Globus pallidus (tissue), 1 donor: Measurements from ENCODE around the gene ACTL8.

Experiments
- DNase-seq: peaks from one replicate; pipeline ENCODE4 v3.0.0-alpha.2; 2015; ENCODE audit warnings: low spot score

Gene ACTL8

GRCh38 chr1:17805869-17806684 lies 50.9 kb downstream of the ACTL8 start:
- no peak for DNase-seq

- DNase-seq: no peak
Measured at GRCh38 chr1:17808816-17809215, 53.7 kb downstream of the ACTL8 start.

- DNase-seq: no peak
Measured at GRCh38 chr1:17810668-17811067, 55.5 kb downstream of the ACTL8 start.

- DNase-seq: no peak
Measured at GRCh38 chr1:17816511-17816910, 61.4 kb downstream of the ACTL8 start.

- no peak for DNase-seq
Measured at GRCh38 chr1:17819129-17819802, 64.1 kb downstream of the ACTL8 start.

DNA sequence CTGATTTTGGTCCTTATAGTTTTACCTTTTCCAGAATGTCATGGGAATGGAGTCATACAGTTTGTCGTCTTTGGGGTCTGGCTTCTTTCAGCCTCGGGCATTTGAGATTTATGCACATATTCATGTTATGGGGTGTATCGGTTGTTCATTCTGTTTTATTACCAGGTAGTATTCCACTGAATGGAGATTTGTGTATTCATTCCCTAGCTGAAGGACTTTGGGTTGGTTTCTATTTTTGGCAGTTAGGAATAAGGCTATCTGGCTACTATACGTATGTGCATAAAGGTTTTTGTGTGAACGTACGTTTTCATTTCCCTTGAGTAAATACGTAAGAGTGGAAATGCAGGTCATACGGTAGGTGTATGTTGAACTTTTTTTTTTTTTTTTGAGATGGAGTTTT lies 65.1 kb downstream of the ACTL8 start:
- no peak for DNase-seq

GRCh38 chr1:17822741-17823426 lies 67.8 kb downstream of the ACTL8 start:
- DNase-seq: no peak

GRCh38 chr1:17825273-17826164 lies 70.4 kb downstream of the ACTL8 start:
- DNase-seq: no peak

- DNase-seq: no peak
Measured at GRCh38 chr1:17826165-17826488, 71.0 kb downstream of the ACTL8 start.

GRCh38 chr1:17828991-17829390 lies 73.9 kb downstream of the ACTL8 start:
- DNase-seq: no peak

DNA sequence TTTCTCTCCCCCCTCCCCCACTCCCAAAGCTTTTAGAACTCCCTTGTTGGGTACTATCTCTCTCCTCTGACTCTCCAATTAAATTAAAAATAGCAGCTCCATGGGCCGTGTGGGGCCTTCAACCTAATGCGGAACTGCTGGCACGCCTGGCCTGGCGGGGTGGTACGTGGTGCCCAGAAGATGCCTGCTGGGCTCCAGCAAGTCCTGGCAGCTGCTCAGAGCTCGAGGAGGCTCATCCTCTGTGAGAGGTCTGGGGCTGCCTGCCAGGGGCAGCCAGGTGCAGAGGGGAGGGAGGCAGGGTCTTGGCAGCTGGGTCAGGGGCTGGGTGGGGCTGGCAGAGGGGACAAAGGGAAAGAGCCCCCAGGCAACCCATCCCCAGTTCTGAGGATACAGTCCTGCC lies 74.4 kb downstream of the ACTL8 start:
- no peak for DNase-seq

- no peak for DNase-seq
Measured at GRCh38 chr1:17831597-17831996, 76.5 kb downstream of the ACTL8 start.

- DNase-seq: no peak
Measured at GRCh38 chr1:17833661-17834501, 78.7 kb downstream of the ACTL8 start.

GRCh38 chr1:17834561-17835100 lies 79.5 kb downstream of the ACTL8 start:
- DNase-seq: no peak

DNA sequence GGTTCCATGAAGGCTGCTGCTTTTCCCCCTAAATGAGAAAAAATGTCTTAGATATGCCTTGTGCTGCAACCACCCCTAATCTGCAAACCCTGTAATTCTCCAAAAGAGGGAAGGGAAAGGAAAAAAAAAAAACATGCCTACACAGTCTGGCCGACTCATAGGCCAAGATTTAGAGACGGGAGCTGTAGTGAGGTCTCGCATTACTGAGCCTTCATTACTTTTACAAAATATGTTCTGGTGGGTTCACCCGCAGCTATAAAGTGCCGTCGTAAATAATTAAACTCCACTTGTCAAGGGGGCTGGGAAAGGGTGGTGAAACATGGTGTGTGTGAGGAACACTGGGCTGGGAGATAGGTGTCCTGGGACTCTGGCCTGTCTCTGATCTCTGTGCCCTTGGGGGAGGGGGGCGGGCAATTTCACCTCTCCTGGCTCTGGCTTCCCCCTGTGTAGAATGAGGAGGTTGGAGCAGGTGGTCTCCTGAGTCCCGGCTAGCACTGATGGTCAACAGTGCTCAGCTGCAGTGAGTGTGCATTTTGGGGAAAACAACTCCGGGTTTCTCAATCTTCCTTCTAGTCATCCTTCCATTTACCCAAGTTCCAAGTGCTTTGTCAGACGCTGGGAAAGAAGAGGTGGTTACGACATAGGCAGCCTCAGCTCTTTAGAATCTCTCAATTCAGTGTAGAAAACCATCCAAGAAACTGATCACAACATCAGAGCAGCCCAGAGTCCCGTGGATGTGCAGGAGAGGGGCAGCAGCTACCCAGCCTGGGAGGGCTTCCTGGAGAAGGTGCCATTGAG lies 82.3 kb downstream of the ACTL8 start:
- DNase-seq: no peak

- DNase-seq: no peak
Measured at GRCh38 chr1:17839641-17840196, 84.6 kb downstream of the ACTL8 start.

GRCh38 chr1:17841944-17842343 lies 86.8 kb downstream of the ACTL8 start:
- DNase-seq: no peak

GRCh38 chr1:17842686-17843085 lies 87.6 kb downstream of the ACTL8 start:
- no peak for DNase-seq

GRCh38 chr1:17844185-17844826 lies 89.2 kb downstream of the ACTL8 start:
- no peak for DNase-seq
